ENCODE measurements around the gene TTC7B. TPM values are rescaled to one million over a fixed set of nuclear protein-coding genes. Genes with fewer than 3 reads are reported as not detected.
A peak's percentile ranks its signal among the peaks of the same experiment; 100 is the strongest.

The TTC7B gene
- total and polyA plus RNA-seq, 9 of the 15 experiments (the other 6 are each of a cell fraction or from before 2014, with no cell fraction given): 2.2 to 77.2 (median 36.7) TPM

DNA sequence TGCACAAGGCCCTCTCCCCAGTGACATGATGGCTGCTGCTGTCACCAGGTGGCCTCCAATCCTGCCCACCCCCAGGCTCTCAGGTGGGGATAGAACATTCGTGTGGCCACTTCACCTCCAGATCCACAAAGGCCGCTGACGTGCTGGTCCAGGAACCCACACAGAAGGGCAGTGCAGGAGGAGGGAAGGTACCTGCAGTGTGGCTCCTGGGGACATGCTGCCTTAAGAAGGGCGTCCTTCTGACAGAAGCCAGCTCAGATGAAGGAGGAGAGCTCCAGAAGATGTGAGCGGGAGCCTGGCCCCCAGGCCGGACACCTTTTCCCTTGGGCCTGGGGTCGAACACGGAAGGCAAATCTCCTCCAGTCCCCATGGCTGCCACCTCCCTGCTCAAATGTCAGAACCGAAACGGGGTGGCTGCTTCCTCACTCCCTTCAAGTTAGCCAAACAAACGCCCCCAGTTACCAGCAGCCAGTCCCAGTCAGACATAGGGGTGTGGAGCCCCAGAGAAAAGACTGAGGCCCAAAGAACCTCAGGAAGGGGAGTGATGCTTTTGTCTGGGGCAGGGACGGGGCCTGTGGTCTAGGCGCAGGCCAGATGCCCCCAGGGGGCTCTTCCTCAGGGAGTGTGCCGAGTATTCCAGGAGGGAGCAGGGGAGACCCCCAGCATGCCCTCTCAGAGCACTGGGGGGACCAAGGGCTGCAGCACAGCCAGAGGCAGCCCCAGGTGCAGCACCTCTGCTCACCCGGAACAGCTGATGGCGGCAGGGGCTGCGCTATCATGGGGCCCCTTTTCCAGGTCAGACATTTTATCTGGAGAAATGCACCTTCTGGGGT lies 263.5 kb downstream of the TTC7B start:
- TF ChIP-seq, protein P1, sequence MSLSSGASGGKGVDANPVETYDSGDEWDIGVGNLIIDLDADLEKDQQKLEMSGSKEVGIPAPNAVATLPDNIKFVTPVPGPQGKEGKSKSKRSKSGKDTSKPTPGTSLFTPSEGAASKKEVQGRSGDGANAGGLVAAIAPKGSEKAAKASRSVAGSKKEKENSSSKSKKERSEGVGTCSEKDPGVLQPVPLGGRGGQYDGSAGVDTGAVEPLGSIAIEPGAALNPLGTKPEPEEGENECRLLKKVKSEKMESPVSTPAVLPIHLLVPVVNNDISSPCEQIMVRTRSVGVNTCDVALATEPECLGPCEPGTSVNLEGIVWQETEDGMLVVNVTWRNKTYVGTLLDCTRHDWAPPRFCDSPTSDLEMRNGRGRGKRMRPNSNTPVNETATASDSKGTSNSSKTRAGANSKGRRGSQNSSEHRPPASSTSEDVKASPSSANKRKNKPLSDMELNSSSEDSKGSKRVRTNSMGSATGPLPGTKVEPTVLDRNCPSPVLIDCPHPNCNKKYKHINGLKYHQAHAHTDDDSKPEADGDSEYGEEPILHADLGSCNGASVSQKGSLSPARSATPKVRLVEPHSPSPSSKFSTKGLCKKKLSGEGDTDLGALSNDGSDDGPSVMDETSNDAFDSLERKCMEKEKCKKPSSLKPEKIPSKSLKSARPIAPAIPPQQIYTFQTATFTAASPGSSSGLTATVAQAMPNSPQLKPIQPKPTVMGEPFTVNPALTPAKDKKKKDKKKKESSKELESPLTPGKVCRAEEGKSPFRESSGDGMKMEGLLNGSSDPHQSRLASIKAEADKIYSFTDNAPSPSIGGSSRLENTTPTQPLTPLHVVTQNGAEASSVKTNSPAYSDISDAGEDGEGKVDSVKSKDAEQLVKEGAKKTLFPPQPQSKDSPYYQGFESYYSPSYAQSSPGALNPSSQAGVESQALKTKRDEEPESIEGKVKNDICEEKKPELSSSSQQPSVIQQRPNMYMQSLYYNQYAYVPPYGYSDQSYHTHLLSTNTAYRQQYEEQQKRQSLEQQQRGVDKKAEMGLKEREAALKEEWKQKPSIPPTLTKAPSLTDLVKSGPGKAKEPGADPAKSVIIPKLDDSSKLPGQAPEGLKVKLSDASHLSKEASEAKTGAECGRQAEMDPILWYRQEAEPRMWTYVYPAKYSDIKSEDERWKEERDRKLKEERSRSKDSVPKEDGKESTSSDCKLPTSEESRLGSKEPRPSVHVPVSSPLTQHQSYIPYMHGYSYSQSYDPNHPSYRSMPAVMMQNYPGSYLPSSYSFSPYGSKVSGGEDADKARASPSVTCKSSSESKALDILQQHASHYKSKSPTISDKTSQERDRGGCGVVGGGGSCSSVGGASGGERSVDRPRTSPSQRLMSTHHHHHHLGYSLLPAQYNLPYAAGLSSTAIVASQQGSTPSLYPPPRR (CRISPR knock-in tag; IDR thresholded peaks at IDR 0.05; ENCODE audit: borderline replicate concordance): no peak
- TF ChIP-seq RB1 (IDR thresholded peaks at IDR 0.05; ENCODE audit: low read depth): no peak
- Histone ChIP-seq H3K4me3 (no peak overlapping the region), H3K9ac (ENCODE audit: insufficient read depth in 1 of 2, low read depth in 2 of 2, low read length in 2 of 2) (0 out of 4 replicates have a peak overlapping the region, but pooled peaks of 1 of the 2 experiments have one; percentile 26), H3K9me1 (ENCODE audit: control insufficient read depth, insufficient read depth, low read length) (no peaks in the 10 kb centered on the region), H3K79me2 (ENCODE audit: control insufficient read depth, insufficient read depth, low read length) (no peaks in the 10 kb centered on the region), H2AFZ (ENCODE audit: low read depth, low read length) (no peak overlapping the region), H3K27me3 (ENCODE audit: control insufficient read depth in 2 of 2, insufficient read depth in 2 of 2, low read length in 2 of 2) (no peaks in the 10 kb centered on the region), H4K20me1 (replicated peaks; ENCODE audit: control insufficient read depth, insufficient read depth, low read length) (no peaks in the 10 kb centered on the region), H3K4me2 (ENCODE audit: insufficient read depth, low read length) (no peak overlapping the region), H3K9me3 (replicated peaks; ENCODE audit: control insufficient read depth, insufficient read depth, low read depth, low read length) (no peaks in the 10 kb centered on the region), H3K36me3 (ENCODE audit: control insufficient read depth, insufficient read depth, low read length) (no peaks in the 10 kb centered on the region), H3K27ac (ENCODE audit: extremely low read depth, low read depth, low read length) (no peak overlapping the region), H3K4me1 (replicated peaks in 1 of 2; ENCODE audit: control insufficient read depth in 2 of 2, insufficient read depth in 2 of 2, low read length in 2 of 2) (peaks cover 20 to 38% of the 10 kb centered on the region in 2 experiments; a peak in 4 of 5 replicates)
- no TSS peak for BruUV-seq (replicated peaks)
- in situ Hi-C loops (cut with MboI) (no loop called here), intact Hi-C loops (cut with micrococcal nuclease) (no loop called here)
- POLR2A ChIA-PET: no interaction called here
- FAIRE-seq: no peak
- DNase-seq (ENCODE audit: extremely low read depth in 1 of 4, low spot score in 3 of 4): no peak
- CTCF ChIA-PET (ENCODE audit: low intra/inter-chr PET ratio): no interaction called here
- WGBS (ENCODE audit: insufficient coverage, low coverage, missing lambda C conversion rate): 81% methylated on average over 13 of the region's 17 CpGs
- no peak for ATAC-seq

All from K562 (cell line).